ENCODE data around the gene GIPC1.
"Not testable (repeated sequence)": the region's sequence is repeated elsewhere in the genome, so short reads cannot be mapped to it uniquely, and the experiment has no call there.

The GIPC1 gene, protein sequence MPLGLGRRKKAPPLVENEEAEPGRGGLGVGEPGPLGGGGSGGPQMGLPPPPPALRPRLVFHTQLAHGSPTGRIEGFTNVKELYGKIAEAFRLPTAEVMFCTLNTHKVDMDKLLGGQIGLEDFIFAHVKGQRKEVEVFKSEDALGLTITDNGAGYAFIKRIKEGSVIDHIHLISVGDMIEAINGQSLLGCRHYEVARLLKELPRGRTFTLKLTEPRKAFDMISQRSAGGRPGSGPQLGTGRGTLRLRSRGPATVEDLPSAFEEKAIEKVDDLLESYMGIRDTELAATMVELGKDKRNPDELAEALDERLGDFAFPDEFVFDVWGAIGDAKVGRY

DNA sequence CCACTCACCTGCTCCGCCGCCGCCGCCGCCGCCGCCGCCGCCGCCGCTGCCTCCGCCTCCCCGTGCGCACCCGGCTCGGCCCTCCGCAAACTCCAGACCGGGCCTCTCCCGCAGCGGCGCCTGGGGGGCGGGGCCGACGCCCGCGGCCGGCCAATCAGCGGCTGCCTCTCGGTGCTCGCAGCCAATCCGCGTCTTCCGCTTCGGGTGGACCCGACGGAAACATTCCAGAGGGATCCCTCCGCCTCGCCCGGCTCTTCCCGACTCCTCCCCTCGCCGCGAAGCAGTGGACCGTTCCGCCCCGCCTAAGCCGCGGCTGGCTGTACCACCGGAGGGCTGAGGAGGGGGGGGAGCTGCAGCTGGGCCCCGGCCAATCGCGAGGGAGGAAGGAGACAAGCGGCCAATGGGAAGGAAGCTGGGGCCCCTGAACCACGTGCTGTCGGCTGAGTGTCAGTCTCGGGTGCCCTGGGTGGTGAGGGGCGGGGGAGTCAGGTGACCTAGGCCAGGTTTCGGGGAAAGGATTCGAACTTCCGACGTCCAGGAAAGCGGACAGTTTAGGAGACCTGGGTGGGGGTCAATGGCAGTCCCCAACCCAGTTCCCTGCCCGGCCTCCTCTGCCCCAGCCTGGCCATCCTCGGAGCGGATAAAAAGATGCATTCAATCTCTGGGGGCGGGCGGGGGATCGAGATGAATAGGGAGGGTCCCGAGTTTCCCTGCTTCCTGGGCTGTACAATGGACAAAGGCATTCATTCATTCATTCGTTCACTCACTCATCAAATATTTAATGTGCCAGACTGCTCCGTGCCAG, at the start of gene GIPC1:
Gene GIPC1, minus strand, starts transcription at position 99 of the 805 bp plus-strand sequence. CDS start 13,151 bp downstream, outside the sequence.
- DNase-seq (ENCODE audit: low spot score), result peak; percentile 100

DNA sequence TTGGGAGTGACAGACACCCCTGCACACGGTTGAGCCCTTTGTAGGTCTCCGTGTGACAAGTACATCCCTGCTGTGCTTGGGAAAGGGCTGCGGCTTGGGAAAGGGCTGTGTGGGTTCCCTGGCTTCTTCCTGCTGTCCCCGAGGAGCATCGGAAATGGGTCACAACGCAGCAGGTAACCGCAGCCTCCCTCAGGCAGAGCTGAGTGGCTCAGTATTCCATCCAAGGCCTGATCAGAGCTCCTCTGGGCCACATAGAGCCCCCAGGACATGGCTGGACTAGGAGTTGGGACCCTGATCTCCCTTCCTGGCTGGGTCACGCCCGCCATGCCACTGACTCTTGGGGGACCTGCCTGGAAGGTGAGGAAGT, 49.8 kb upstream of the GIPC1 start:
- no peak for DNase-seq (ENCODE audit: low spot score)

DNA sequence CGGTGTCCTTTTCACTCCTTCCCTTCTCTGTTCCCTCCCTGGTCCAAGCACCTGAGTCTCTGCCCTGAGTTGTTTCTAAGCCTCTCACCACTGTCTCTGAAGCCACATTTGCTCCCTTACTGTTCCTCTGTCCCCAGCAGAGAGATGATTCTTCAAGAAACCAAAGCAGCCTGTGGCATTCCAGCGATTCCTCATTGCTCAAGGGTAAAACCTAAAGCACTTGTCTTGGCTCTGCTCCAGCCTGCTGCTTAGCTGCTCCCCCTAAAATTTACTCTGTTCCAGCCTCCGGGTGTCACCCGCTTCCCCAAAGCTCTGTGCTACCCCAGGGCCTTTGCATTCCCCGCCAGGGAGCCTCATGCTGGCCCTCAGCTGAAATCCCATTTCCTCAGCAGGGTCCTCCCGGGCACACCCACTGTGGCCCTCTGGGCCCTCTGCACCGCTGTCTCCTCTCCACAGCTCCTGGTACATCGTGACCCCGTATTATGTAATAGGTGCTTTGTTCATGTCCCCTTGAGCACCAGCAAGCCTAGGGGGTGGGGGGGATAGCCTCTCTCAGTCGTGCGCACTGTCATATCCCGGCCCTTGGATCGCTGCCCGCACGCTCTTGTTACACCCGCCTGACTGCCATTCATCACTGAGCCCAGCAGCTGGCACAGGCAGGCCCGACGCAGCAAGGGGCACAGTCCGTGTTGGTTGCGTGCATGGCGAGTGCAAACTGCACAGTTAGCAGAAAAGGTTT, 49.2 kb upstream of the GIPC1 start:
- DNase-seq (ENCODE audit: low spot score), result peak; percentile 71

DNA sequence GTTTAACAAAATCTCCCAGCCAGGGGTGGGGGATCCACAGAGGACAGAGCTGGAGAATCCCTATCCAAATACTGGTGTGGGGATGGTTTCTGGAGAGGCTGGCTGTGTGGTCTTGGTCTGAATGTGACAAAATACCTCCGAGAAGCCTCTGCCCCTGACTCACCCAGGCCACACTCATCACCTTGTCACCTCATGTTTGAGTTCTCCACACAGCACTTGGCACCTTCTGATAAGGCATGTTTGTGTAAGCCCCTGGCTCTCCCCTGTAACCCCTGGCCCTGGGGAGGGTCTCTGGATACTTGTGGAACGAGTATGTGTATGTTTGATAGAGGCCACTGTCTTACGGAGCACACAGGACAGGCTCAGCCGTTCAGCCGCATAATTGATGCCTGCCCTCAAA, 48.1 kb upstream of the GIPC1 start:
- DNase-seq (ENCODE audit: low spot score), result peak; percentile 36

DNA sequence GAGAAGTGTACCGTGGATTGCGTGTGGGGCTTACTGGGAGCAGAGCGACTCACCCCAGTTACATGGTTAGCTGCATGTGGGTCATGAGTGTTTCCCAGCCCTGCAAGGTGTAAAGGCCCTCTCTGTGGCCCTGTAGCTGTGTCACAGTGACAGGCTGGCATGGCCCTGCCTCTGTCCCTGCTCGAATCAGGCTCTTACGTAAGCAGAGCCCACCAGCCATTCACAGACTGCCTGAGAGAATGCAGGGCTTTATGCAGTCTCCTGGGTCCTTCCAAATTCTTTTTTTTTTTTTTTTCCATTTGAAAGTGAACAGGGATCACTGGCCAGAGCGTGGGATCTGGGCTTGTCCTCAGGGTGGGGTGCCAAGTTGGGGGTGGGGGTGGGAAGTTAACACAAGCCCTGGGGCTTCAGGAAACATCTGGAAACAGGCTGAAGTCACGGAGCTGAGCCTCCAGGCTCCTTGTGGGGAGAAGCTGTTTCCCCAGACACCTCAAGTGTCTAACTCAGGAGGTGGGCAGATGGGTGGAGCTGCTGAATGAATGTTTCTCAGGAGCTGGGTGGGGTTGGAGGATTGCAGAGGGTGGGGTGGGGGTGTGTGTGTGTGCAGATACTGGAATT, 46.9 kb upstream of the GIPC1 start:
- no peak for DNase-seq (ENCODE audit: low spot score)

DNA sequence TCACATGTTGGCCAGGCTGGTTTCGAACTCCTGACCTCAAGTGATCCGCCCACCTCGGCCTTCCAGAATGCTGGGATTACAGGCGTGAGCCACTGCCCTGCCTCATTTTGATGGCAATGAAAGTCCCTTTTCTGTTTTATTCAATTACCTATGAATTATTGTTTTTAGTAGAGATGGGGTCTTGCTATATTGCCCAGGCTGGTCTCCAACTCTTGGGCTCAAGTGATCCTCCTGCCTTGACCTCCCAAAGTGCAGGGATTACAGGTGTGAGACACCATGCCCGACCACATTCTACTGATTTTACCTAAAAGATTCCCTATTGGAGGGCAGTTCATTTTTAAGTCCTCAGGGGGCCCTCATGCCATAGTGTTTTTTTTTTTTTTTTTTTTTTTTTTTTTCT, 46.1 kb upstream of the GIPC1 start:
- DNase-seq (ENCODE audit: low spot score), result not testable (repeated sequence)

DNA sequence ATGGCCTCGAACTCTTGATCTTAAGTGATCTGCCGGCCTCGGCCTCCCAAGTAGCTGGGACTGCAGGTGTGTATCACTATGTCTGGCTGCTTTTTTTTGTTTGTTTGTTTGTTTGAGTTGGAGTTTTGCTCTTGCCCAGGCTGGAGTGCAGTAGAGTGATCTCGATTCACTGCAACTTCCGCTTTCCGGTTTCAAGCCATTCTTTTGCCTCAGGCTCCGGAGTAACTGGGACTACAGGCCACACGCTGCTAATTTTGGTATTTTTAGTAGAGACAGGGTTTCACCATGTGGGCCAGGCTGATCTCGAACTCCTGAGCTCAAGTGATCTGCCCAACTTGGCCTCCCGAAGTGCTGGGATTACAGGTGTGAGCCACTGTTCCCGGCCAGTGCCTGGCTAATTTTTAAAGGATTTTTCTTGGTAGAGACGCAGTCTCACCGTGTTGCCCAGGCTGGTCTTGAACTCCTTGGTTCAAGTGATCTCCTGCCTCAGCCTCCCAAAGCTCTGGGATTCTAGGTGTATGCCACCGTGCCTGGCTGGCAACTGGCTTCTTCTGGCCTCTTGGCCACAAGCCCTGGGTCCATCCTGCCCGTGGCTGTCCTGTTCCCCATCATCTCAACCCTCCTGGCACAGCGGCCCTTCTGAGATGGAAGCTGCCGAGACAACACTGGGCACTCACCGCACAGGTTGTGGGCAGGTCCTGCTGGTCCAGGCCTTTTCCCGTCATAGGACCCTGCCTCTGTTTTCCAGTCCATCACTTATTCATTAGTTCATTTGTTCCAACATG, 45.0 kb upstream of the GIPC1 start:
- no peak for DNase-seq (ENCODE audit: low spot score)

DNA sequence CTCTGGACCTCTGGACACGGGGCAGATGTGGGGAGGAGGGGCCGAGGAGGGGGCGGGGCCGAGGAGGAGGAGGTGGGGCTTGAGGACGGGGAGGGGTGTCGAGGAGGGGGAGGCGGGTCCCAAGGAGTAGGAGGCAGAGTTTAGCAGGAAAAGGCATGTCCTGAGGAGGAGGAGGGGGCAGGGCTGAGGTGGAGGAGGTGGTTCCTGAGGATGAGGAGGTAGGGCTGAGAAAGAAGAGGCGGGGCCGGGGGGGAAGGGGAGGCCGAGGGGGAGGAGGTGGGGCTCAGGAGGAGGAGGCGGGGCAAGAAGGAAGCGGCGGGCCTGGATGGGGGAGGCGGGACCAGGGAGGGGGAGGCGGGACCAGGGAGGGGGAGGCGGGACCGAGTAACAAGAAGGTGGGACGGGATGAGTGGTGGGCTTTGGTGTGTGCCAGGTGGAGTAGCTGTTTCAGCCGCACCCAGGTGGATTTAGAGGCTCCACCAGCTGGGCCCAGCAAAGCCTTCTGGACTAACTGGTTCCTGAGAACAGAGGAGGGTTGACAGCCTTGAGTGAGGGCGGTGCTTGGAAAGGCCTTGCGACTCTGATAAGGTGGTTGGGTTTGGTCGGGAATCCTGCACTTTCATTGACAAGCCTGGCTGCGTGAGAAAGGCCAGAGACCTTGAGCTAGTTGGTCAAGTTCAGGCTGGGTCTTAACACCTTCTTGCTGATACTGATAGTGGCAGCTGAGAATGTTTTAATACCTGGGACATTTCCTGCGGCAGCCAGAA, 41.2 kb upstream of the GIPC1 start:
- peak; percentile 75 for DNase-seq (ENCODE audit: low spot score)

DNA sequence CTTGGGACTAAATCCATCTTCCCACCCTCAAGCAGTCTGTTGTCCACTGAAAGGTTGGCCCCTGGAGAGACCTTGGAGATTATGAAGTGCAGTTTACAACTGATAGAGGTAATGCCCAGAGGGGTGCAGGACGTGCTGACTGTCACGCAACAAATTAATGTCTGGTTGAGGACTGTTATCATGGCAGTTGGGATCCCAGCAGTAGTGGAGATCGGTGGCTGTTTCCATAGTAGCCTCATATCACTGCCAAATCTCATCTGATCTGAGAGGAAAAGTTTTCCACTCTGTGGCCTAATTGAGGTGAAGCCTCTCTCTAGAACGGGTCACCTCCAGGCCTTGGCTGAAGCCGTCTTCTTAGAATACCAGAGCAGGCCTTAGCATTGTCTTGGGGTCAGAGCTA, 37.5 kb upstream of the GIPC1 start:
- no peak for DNase-seq (ENCODE audit: low spot score)

DNA sequence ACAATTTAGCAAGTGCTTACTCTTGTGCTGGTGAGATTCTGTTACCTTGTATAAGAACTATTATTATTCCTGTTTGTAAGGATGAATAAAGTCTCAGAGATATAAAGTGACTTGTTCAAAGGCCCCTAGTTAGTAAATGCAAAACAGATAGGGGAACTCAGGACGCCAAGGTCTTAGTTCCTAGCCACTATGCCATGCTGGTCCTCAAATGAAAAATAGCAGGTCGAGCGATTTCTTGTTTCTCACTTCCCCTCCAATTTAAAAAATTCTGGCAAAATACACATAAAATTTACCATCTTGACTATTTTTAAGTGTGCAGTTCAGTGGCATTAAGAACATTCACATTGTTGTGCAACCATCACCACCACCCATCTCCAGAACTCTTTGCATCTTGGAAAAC, 34.6 kb upstream of the GIPC1 start:
- DNase-seq (ENCODE audit: low spot score), result no peak

DNA sequence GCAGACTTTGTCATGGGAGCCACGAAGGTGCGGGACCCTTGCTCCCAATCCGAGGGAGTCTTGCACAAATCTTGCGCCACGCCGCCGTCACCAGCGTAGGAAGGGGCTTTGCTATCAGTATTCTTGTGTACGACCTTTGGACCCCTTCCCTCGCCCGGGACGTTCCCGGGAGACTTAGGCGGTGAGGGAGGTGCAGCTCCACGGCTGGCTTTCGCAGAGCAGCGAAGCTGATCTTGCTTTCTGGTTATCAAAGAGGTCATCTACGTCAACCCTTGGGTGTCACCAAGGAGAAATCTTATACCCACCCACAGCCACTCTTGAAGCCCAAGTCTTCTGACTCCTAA, 34.0 kb upstream of the GIPC1 start:
- no peak for DNase-seq (ENCODE audit: low spot score)

DNA sequence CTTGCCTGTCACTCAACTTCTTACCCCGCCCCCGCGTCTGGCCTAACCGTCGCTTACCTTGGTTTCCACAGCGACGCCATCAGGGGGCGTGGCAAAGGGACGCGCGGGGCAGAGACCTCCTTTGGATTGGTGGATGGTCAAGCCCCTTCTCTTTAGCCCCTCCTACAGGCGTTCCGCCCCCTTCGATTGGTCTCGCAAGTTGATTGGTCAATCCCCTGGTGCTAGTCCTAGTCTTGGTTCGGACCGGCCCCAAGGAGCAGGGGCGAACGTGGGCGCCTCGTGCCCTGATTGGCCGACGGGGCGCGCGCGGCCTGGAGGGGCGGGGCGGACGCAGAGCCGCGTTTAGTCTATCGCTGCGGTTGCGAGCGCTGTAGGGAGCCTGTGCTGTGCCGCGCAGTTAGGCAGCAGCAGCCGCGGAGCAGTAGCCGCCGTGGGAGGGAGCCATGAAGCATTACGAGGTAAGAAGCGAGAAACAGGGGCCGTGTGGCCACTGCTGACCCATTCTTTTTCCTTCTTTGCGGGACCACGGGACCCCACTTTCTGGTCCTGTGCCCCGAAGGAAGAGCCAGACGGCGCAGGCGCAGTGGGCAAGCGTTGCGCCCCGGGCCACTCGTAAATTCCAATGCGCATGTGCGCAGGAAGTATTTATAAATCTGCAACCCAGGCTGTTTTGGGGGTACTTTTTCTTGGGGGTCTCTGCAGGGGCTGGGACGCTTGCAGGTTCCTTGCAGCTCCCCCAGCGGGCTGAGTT, 33.5 kb upstream of the GIPC1 start, which contains the start of gene TECR:
Gene TECR, plus strand, starts transcription at position 341 of the 751 bp plus-strand sequence. Its CDS starts 103 bp downstream, at position 444.
- DNase-seq (ENCODE audit: low spot score), result peak; percentile 100

DNA sequence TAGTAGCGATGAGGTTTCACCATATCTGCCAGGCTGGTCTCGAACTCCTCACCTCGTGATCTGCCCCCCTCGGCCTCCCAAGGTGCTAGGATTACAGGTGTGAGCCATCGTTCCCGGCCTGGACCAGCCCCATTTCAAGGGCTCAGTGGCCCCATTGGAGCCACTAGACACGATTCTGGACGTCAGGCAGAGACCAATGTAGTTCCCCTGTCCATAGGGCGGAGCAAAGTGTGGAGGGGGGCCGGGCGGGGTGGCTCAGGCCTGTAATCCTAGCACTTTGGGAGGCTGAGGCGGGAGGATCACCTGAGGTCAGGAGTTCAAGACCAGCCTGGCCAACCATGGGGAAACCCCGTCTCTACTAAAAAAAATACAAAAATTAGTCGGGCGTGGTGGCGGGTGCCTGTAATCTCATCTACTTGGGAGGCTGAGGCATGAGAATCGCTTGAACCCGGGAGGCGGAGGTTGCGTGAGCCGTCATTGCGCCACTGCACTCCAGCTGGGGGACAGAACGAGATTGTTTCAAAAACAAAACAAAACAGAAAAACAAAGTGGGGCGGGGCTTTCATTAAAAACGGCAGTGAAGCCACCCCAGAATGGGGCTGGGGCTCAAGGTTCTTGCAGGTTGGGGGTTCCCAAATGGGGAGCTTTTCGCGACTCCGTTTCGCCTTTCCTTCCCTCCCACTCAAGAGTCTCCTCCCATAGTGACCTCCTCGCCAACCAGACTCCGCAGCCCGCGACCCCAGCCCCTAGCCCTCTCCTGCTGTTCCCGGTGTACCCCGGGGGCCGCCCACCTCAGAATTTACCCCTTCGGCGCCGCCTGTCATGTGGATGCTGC, 32.7 kb upstream of the GIPC1 start:
- no peak for DNase-seq (ENCODE audit: low spot score)

DNA sequence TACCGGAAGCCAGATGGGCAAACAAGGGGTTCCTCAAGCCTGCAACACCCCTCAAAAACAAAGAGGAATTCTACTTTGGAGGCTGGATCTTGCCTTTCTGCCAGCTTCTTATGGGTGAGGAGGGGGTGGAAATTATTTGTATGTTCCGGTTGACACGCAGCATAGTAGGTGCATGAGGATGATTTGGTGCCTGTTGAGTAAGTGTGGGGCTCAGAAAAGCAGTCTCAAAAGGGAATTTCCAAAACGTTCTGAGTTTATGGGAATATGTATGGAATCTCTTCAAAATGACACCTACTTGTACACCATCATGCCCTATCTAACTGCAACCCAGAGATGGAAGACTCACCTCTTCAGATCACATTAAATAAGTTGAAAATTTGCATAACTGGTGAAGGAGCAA, 30.5 kb upstream of the GIPC1 start:
- no peak for DNase-seq (ENCODE audit: low spot score)

DNA sequence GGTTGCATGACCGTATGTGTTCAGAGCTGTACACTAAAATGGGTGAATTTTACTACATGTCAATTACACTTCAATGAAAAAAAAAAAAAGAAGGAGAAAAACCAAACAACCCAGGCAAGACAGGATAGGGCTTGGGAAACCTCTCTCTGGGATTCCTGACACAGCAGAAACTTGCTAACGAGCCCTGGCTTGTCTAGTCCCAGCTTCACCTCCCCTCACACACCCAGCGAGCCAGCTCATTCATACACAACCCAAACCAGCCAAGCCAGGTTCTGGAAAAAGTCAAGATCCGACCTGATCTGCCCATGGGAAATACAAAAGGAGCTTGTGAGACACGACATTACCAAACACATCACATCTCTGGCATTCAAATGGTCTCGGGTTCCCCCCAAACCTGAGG, 29.8 kb upstream of the GIPC1 start:
- DNase-seq (ENCODE audit: low spot score), result no peak

DNA sequence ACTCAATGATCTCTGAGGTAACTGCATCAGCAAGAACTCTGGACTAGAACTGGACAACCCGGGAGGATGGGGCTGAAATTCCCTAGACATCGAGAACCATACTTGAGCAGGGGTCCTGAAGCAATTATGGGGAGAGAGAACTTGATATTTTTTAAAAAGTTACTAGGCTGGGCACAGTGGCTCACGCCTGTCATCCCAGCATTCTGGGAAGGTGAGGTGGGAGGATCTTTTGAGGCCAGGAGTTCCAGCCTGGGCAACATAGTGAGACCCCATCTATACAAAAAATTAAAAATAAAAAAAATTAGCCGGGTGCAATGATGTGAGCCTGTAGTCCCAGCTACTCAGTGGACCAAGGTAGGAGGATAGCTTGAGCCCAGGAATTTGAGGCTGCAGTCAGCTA, 24.6 kb upstream of the GIPC1 start:
- no peak for DNase-seq (ENCODE audit: low spot score)

DNA sequence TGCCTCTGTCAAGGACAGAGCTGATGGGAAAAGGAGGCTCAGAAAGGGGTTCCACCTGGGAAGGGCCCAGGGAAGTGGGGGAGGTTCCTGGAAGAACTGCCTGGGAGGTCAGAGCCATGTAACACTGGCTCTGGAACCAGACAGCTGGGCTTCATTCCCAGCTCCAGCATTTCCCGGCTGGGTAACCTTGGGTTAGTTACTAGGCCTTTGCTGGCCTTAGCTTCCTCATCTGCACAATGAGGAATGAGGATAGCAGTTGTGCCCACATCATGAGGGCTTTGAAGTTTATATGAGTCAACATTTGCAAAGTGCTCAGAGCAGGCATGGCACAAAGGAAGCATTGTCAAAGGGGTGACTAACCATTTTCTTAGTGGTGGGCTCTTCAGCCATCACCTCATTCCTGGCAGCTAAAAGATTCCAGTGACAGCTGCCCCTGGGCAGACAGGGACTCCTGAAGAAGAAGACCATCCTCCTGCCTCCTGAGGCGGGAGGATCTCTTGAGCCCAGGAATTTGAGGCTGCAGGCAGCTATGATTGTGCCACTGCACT, 24.0 kb upstream of the GIPC1 start:
- DNase-seq (ENCODE audit: low spot score), result peak; percentile 100

DNA sequence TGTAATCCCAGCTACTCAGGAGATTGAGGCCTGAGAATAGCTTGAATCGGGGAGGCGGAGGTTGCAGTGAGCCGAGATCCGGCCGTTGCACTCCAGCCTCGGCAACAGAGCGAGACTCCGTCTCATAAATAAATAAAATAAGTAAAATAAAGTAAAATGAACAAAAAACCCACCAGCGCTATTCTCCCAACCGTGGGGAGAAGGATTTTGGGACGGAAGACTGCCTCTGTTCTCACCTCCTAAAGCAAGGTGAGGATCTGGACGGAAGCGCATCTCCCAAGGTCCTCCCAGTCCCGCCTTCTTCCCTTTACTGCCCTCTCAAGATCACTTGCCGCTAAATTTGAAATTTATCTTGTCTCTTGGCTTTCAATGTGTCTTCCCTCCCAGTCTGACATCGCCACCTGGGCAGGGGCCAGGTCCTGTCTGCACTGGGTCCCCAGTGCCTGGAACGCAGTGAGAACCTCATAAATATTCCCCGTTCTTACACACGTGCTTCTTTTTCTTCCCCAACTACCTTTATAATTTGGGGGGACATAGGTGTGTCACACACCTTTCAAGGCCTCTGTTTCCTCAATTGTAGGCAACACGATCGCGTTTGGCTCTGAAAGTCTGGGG, 23.4 kb upstream of the GIPC1 start:
- no peak for DNase-seq (ENCODE audit: low spot score)

Measured in kidney tubule cell (primary cell).